Lower lobe of right lung (tissue), 2 donors: Measurements from ENCODE around the gene ROBO1. TPM values are rescaled to one million over a fixed set of nuclear protein-coding genes. Genes with fewer than 3 reads are reported as not detected.
"Not testable (repeated sequence)": the region's sequence is repeated elsewhere in the genome, so short reads cannot be mapped to it uniquely, and the experiment has no call there.

Experiments used
- ATAC-seq, 2 donors: fragments of 200-7000 bp; cut with Tn5 transposase; one replicate each; pipeline ENCODE4 v1.9.1; 2020 to 2022; ENCODE audit warnings: mild to moderate bottlenecking in 2 of 2, moderate library complexity in 2 of 2
- DNase-seq: peaks from one replicate; pipeline ENCODE4 v3.0.0-alpha.2; 2020
- H3K27ac ChIP-seq: fragments of 200-600 bp; one replicate; pipeline ENCODE4 v1.8.0; 2022
- H3K27me3 ChIP-seq: fragments of 200-600 bp; one replicate; pipeline ENCODE4 v1.8.0; 2022; ENCODE audit warnings: low read depth
- H3K36me3 ChIP-seq: fragments of 200-600 bp; one replicate; pipeline ENCODE4 v1.8.0; 2022; ENCODE audit warnings: mild to moderate bottlenecking
- H3K4me1 ChIP-seq: fragments of 200-600 bp; one replicate; pipeline ENCODE4 v1.8.0; 2022
- H3K4me3 ChIP-seq: fragments of 200-600 bp; one replicate; pipeline ENCODE4 v1.8.0; 2022; ENCODE audit warnings: mild to moderate bottlenecking
- H3K9me3 ChIP-seq: fragments of 200-600 bp; one replicate; pipeline ENCODE4 v1.8.0; 2022
- CTCF ChIP-seq: fragments of 200-600 bp; IDR thresholded peaks from one replicate; pipeline ENCODE4 v1.8.0; 2022; ENCODE audit warnings: antibody characterized with exemption, mild to moderate bottlenecking
- intact Hi-C: fragments of 100-400 bp; cut with DNase I; formaldehyde crosslinking; loops from one replicate; pipeline ENCODE4 v1.11.0; 2022
- total RNA-seq: library from RNA; stranded (reverse); fragmentation: NEBNext Ultra II Directional; extraction: Animal tissue kit (Norgen Biotek cat#: 25700); gene quantifications from one replicate; pipeline ENCODE4 v1.2.1, GENCODE V29; 2021
- donor health status: DM: no; HTN: yes; CAD: no; lungs with severe emphysema.

The ROBO1 gene
- total RNA-seq, 1 donor from 2014 or later: 14.8 TPM

- DNase-seq (no peak), ATAC-seq (no peak)
- H3K4me1 ChIP-seq: no peaks in the 10 kb centered on the region
- H3K27ac ChIP-seq: no peak overlapping the region
- intact Hi-C loops: no loop called here
- TF ChIP-seq CTCF: no peak
- H3K27me3 ChIP-seq: no peaks in the 10 kb centered on the region
- no peaks in the 10 kb centered on the region for H3K36me3 ChIP-seq
- H3K9me3 ChIP-seq: no peaks in the 10 kb centered on the region
- H3K4me3 ChIP-seq: no peak overlapping the region
Measured at GRCh38 chr3:79808515-79808914, 40.7 kb upstream of the ROBO1 start.

DNA sequence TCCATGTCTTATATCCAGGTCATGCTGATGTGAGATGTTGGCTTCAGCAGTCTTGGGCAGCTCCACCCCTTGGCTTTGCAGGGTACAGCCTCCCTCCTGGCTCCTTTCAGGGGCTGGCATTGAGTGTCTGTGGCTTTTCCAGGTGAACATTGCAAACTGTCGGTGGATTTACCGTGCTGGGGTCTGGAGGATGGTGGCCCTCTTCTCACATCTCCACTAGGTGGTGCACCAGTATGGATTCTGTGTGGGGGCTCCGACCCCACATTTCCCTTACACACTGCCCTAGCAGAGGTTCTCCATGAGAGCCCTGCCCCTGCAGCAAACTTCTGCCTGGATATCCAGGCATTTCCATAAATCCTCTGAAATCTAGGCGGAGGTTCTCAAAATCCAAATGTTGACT is 22.4 kb upstream of the ROBO1 start:
- ATAC-seq, H3K27me3 ChIP-seq, H3K4me3 ChIP-seq, H3K4me1 ChIP-seq, H3K9me3 ChIP-seq, H3K27ac ChIP-seq, intact Hi-C loops, DNase-seq, H3K36me3 ChIP-seq: not testable (repeated sequence)

DNA sequence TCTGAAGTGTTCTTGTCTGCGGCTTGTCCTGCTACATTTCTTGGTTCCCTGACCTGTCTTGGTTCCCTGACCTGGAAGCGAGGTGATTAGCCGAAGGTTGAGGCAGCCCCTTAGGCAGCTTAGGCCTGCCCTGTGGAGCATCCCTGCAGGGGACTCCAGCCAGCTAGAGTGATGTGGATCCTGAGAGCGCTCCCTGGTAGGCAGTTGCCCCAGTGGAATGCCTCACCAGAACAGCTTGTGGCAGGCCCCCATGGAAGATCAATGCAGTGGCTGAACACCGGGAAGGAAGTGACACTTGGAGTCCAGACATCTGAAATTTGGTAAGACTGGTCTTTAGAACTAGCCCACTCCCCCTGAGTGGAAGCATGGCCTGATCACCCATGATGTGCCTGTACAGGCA is 5.5 kb upstream of the ROBO1 start:
- DNase-seq: no peak
- Histone ChIP-seq H3K4me1 (no peaks in the 10 kb centered on the region), H3K27ac (no peak overlapping the region), H3K4me3 (no peak overlapping the region), H3K9me3 (no peaks in the 10 kb centered on the region), H3K27me3 (no peaks in the 10 kb centered on the region), H3K36me3 (no peaks in the 10 kb centered on the region)
- intact Hi-C loops: no loop called here
- TF ChIP-seq CTCF: no peak
- no peak for ATAC-seq

DNA sequence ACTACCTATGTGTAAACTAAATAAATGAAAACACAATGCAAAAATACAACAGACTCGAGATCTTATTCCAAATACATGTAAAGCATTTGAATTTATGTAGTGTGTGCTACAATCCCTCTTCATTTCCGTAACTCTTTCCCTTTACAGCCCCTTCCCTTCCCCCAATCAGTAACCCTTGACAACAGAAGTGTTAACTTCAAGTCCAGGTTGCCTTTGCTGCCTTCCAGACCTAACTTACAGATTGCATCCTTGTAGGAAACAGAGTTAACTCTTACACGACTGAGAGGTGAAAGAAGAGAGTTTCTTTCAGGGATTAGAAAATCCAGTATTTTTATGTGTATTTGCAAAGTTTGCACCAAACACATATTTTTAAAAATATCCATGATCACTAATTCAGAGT is 1.4 kb upstream of the ROBO1 start:
- peaks cover 23% of the 10 kb centered on the region for H3K27me3 ChIP-seq
- ATAC-seq (no peak), DNase-seq (no peak)
- intact Hi-C loops: no loop called here
- TF ChIP-seq CTCF: no peak
- H3K4me1 ChIP-seq: no peaks in the 10 kb centered on the region
- H3K36me3 ChIP-seq: no peaks in the 10 kb centered on the region
- H3K4me3 ChIP-seq: no peak overlapping the region
- H3K9me3 ChIP-seq: no peaks in the 10 kb centered on the region
- no peak overlapping the region for H3K27ac ChIP-seq

GRCh38 chr3:79767194-79767904 is 449 bp downstream of the ROBO1 start:
- H3K4me3 ChIP-seq: no peak overlapping the region
- DNase-seq (no peak), ATAC-seq (no peak)
- H3K4me1 ChIP-seq: no peaks in the 10 kb centered on the region
- intact Hi-C loops: no loop called here
- peaks cover 23% of the 10 kb centered on the region for H3K27me3 ChIP-seq
- H3K9me3 ChIP-seq: no peaks in the 10 kb centered on the region
- no peaks in the 10 kb centered on the region for H3K36me3 ChIP-seq
- H3K27ac ChIP-seq: no peak overlapping the region
- no peak for TF ChIP-seq CTCF

DNA sequence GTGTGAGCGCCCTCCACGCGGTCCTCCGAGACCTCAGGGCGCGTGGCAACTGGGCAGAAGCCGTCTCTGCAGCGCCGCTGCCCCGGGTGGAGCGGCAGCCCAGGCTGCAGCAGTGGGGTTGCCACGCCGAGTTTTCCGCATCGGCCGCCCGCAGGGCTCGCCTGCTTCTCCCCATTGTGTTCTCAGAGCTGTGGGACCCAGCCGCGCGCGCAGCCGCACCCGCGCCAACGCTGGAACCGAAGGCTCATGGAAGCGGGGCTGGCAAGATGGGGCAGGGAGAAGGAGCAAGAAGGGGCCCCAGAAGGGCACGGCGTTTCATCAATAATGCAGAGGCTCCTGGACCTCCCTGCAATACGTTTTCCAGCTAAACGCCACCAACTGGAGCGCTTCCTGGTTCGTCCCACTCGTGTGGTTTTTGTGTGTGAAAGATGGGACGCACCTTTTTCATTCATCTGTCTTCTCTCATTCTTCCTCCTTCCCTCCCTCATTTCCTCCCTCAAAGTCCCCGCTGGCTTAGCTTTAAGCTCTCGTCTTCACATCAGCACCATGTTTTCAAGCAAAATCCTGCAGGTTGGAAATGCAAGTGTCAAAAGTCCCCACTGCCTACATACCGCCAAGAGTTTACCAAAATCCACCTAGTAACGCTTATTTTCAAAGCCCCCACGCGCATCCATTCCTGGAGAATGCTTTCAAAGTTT is 1.2 kb downstream of the ROBO1 start:
- Histone ChIP-seq H3K27me3 (peaks cover 23% of the 10 kb centered on the region), H3K4me1 (no peaks in the 10 kb centered on the region), H3K27ac (no peak overlapping the region), H3K36me3 (no peaks in the 10 kb centered on the region), H3K4me3 (no peak overlapping the region), H3K9me3 (no peaks in the 10 kb centered on the region)
- intact Hi-C loops: no loop called here
- ATAC-seq (no peak), DNase-seq (no peak)
- no peak for TF ChIP-seq CTCF
